IMR-90 (cell line): ENCODE results near the gene FRMD5. TPM values are rescaled to one million over a fixed set of nuclear protein-coding genes. Genes with fewer than 3 reads are reported as not detected.
A peak's percentile ranks its signal among the peaks of the same experiment; 100 is the strongest.

Experiments
- ATAC-seq: fragments of 200-7000 bp; cut with Tn5 transposase; 2 replicates; pipeline ENCODE4 v1.9.1; 2020; ENCODE audit warnings: low read depth, mild to moderate bottlenecking, moderate library complexity
- BruUV-seq: library from RNA; stranded (reverse); fragments of 400-500 nt; replicated peaks from 2 replicates; lab custom pipeline; 2021; lab: Mats Ljungman, UMichigan
- CTCF ChIA-PET: fragments of 300-600 bp; formaldehyde crosslinking; extraction: SDS; loops from one replicate; lab custom pipeline; 2021; ENCODE audit warnings: antibody characterized with exemption; lab: Yijun Ruan, JAX
- POLR2A ChIA-PET: fragments of 300-600 bp; sonication (Branson Sonifier 250); formaldehyde crosslinking; loops from one replicate; lab custom pipeline; 2022; ENCODE audit warnings: antibody characterized with exemption; ENCODE audit not compliant: unreplicated experiment; lab: Charles Lee
- DNase-seq: peaks from one replicate; pipeline ENCODE4 v3.0.0; 2013
- H2AFZ ChIP-seq: replicated peaks from 2 replicates; pipeline ENCODE3; 2013; ENCODE audit warnings: low read length, mild to moderate bottlenecking; ENCODE audit not compliant: poor library complexity
- H2AK5ac ChIP-seq: 2 replicates; pipeline ENCODE4 v1.6.1; 2013; ENCODE audit warnings: low read depth, low read length, inconsistent platforms
- H2AK9ac ChIP-seq: replicated peaks from 2 replicates; pipeline ENCODE3; 2013; ENCODE audit warnings: mild to moderate bottlenecking, low read depth, low read length, moderate library complexity; ENCODE audit not compliant: poor library complexity
- H2BK120ac ChIP-seq: 2 replicates; pipeline ENCODE4 v1.6.1; 2013; ENCODE audit warnings: low read depth, low read length, inconsistent platforms
- H2BK15ac ChIP-seq: 3 replicates; pipeline ENCODE4 v1.6.1; 2013; ENCODE audit warnings: low read depth, low read length, inconsistent platforms
- H2BK20ac ChIP-seq: 2 replicates; pipeline ENCODE4 v1.6.1; 2013; ENCODE audit warnings: low read depth, mild to moderate bottlenecking, inconsistent platforms, low read length, moderate library complexity
- H2BK5ac ChIP-seq: 2 replicates; pipeline ENCODE4 v1.6.1; 2013; ENCODE audit warnings: mild to moderate bottlenecking, low read depth, low read length, inconsistent platforms; ENCODE audit not compliant: poor library complexity, severe bottlenecking
- H3K14ac ChIP-seq: replicated peaks from 2 replicates; pipeline ENCODE4 v1.6.1; 2013; ENCODE audit warnings: low read depth, low read length, inconsistent platforms
- H3K18ac ChIP-seq: 2 replicates; pipeline ENCODE4 v1.6.1; 2013; ENCODE audit warnings: low read depth, low read length, control low read depth
- H3K23ac ChIP-seq: 2 replicates; pipeline ENCODE4 v1.6.1; 2013; ENCODE audit warnings: low read depth, low read length, inconsistent platforms
- H3K27ac ChIP-seq: 2 replicates; pipeline ENCODE4 v1.5.1; 2013; ENCODE audit warnings: mild to moderate bottlenecking, control low read depth, low read length; ENCODE audit not compliant: insufficient read depth
- H3K27me3 ChIP-seq: 2 replicates; pipeline ENCODE4 v1.6.1; 2013; ENCODE audit warnings: low read length; ENCODE audit not compliant: control insufficient read depth, insufficient read depth
- H3K36me3 ChIP-seq: 2 replicates; pipeline ENCODE4 v1.6.1; 2013; ENCODE audit warnings: low read length, mixed read lengths; ENCODE audit not compliant: control insufficient read depth, insufficient read depth
- H3K4ac ChIP-seq: 2 replicates; pipeline ENCODE4 v1.6.1; 2013; ENCODE audit warnings: low read depth, low read length, inconsistent platforms
- H3K4me1 ChIP-seq: 2 replicates; pipeline ENCODE4 v1.6.1; 2013; ENCODE audit warnings: low read length, mixed read lengths; ENCODE audit not compliant: control insufficient read depth, insufficient read depth
- H3K4me2 ChIP-seq: 2 replicates; pipeline ENCODE4 v1.6.1; 2013; ENCODE audit warnings: low read depth, mild to moderate bottlenecking, control low read depth, low read length, moderate library complexity
- H3K4me3 ChIP-seq: 2 replicates; pipeline ENCODE4 v1.5.1; 2013; ENCODE audit warnings: low read depth, mild to moderate bottlenecking, control low read depth, low read length, moderate library complexity; ENCODE audit not compliant: insufficient read depth
- H3K56ac ChIP-seq: 2 replicates; pipeline ENCODE4 v1.6.1; 2013; ENCODE audit warnings: low read length, inconsistent platforms; ENCODE audit not compliant: insufficient read depth; ENCODE audit errors: extremely low read depth
- H3K79me1 ChIP-seq, 2 experiments: 2 replicates each; pipeline ENCODE4 v1.6.1; 2013; ENCODE audit warnings: low read length in 2 of 2, inconsistent platforms in 1 of 2, low read depth in 1 of 2
- H3K9ac ChIP-seq: 2 replicates; pipeline ENCODE4 v1.6.1; 2013; ENCODE audit warnings: low read depth, low read length, control low read depth
- H3K9me1 ChIP-seq: 2 replicates; pipeline ENCODE4 v1.6.1; 2013; ENCODE audit warnings: low read length, inconsistent platforms; ENCODE audit not compliant: insufficient read depth
- H3K9me3 ChIP-seq: 2 replicates; pipeline ENCODE4 v1.6.1; 2013; ENCODE audit warnings: low read length; ENCODE audit not compliant: control insufficient read depth, insufficient read depth
- H4K20me1 ChIP-seq: 2 replicates; pipeline ENCODE4 v1.6.1; 2013; ENCODE audit warnings: low read length, inconsistent platforms; ENCODE audit not compliant: insufficient read depth
- H4K5ac ChIP-seq: 2 replicates; pipeline ENCODE4 v1.6.1; 2013; ENCODE audit warnings: mild to moderate bottlenecking, low read depth, low read length, control low read depth
- H4K8ac ChIP-seq, 2 experiments: 2 replicates each; pipeline ENCODE4 v1.6.1; 2013; ENCODE audit warnings: low read depth in 2 of 2, low read length in 2 of 2, control low read depth in 1 of 2, inconsistent platforms in 1 of 2
- H4K91ac ChIP-seq: 2 replicates; pipeline ENCODE4 v1.6.1; 2013; ENCODE audit warnings: low read depth, low read length, inconsistent platforms; ENCODE audit not compliant: insufficient read depth
- BHLHE40 ChIP-seq: fragments of 150-350 bp; IDR thresholded peaks from 2 replicates; pipeline ENCODE4 v1.6.1; 2016; ENCODE audit warnings: mild to moderate bottlenecking, low read depth, low read length
- CEBPB ChIP-seq: IDR thresholded peaks from 2 replicates; pipeline ENCODE4 v1.6.1; 2012; ENCODE audit warnings: low read depth, low read length, improper control_type of control experiment
- CHD1 ChIP-seq: IDR thresholded peaks from 2 replicates; pipeline ENCODE4 v1.6.1; 2012; ENCODE audit warnings: low read depth, low read length, improper control_type of control experiment
- FOS ChIP-seq: fragments of 150-350 bp; IDR thresholded peaks from 2 replicates; pipeline ENCODE4 v1.6.1; 2016; ENCODE audit warnings: low read depth, low read length
- MAZ ChIP-seq: IDR thresholded peaks from 2 replicates; pipeline ENCODE4 v1.6.1; 2012; ENCODE audit warnings: low read depth, mild to moderate bottlenecking, low read length, improper control_type of control experiment, moderate library complexity, borderline replicate concordance
- NFE2L2 ChIP-seq: fragments of 150-350 bp; IDR thresholded peaks from 2 replicates; pipeline ENCODE4 v1.6.1; 2016; ENCODE audit warnings: low read depth, mild to moderate bottlenecking, low read length
- POLR2A ChIP-seq: IDR thresholded peaks from 2 replicates; pipeline ENCODE4 v1.6.1; 2012; ENCODE audit warnings: mild to moderate bottlenecking, low read depth, low read length
- RAD21 ChIP-seq: IDR thresholded peaks from 2 replicates; pipeline ENCODE4 v1.6.1; 2012; ENCODE audit warnings: low read length, improper control_type of control experiment
- RFX5 ChIP-seq: IDR thresholded peaks from 2 replicates; pipeline ENCODE4 v1.8.0; 2012; ENCODE audit warnings: low read depth, mild to moderate bottlenecking, low read length, moderate library complexity
- SMC3 ChIP-seq: fragments of 150-350 bp; IDR thresholded peaks from 2 replicates; pipeline ENCODE4 v1.6.1; 2016; ENCODE audit warnings: low read depth, mild to moderate bottlenecking, antibody characterized with exemption, low read length, moderate library complexity
- WGBS, 2 experiments: methylation state at CpG; one replicate each; pipeline versions ENCODE4 v1.1.5 to v1.1.7; 2013; ENCODE audit warnings: missing lambda C conversion rate in 2 of 2; ENCODE audit not compliant: insufficient read length in 1 of 2; ENCODE audit errors: extremely low coverage in 2 of 2; 5-methylcytosine and 5-hydroxymethylcytosine counted together
- dilution Hi-C: fragments of 300-500 bp; cut with HindIII; formaldehyde crosslinking; loops from one replicate; pipeline ENCODE4 v1.14.3; 2018; ENCODE audit warnings: low sequenced_read_pairs; ENCODE audit not compliant: unreplicated experiment
- in situ Hi-C: fragments of 300-500 bp; cut with MboI; formaldehyde crosslinking; loops from 3 replicates; pipeline ENCODE4 v1.14.3; 2019; ENCODE audit warnings: low sequenced_read_pairs, inconsistent platforms, mixed read lengths
- intact Hi-C: fragments of 100-400 bp; cut with micrococcal nuclease; formaldehyde crosslinking; loops from 2 replicates; pipeline ENCODE4 v1.10.0; 2022
- polyA plus RNA-seq, 3 experiments: library from polyadenylated mRNA; depleted of rRNA; stranded (reverse); fragments of >200 nt; gene quantifications; 2 replicates each; pipeline ENCODE4 v1.2.3, GENCODE V29; 2012; ENCODE audit warnings: low replicate concordance in 1 of 3
- total RNA-seq: library from RNA; depleted of rRNA; stranded (reverse); fragments of >200 nt; gene quantifications from 2 replicates; pipeline ENCODE4 v1.2.3, GENCODE V29; 2012
- TF ChIP-seq, protein P1 (sequence below): fragments of 150-350 bp; IDR thresholded peaks from 2 replicates; pipeline ENCODE4 v1.6.1; 2017; ENCODE audit warnings: mild to moderate bottlenecking, antibody characterized with exemption, low read length, low read depth
- TF ChIP-seq, protein P2 (sequence below): fragments of 150-350 bp; IDR thresholded peaks from 2 replicates; pipeline ENCODE4 v1.6.1; 2016; ENCODE audit warnings: low read depth, mild to moderate bottlenecking, low read length, moderate library complexity, borderline replicate concordance

Gene FRMD5
- total and polyA plus RNA-seq, 2 of the 4 experiments (the other 2 are of a cell fraction) = 4.1 to 5.4 TPM

GRCh38 chr15:43880406-43881194, 314.5 kb downstream of the FRMD5 start:
- no CpG with 5 or more reads among the region's 5 CpGs for WGBS, 2 experiments
- no peak overlapping the region for H3K4me3 ChIP-seq
- no peak overlapping the region for H3K9ac ChIP-seq
- no peak overlapping the region for H2AFZ ChIP-seq
- H3K18ac ChIP-seq = no peak overlapping the region
- dilution Hi-C loops (no loop called here), intact Hi-C loops (no loop called here), in situ Hi-C loops (no loop called here)
- no TSS peak for BruUV-seq
- H3K9me3 ChIP-seq = no peaks in the 10 kb centered on the region
- no peak overlapping the region for H3K4ac ChIP-seq
- ATAC-seq = peak; percentile 32; the same call in 1 of the 2 replicates
- H2BK20ac ChIP-seq = no peak overlapping the region
- ChIA-PET CTCF (interaction anchor here (0.6 to 1.4 kb wide), 3 partner anchors 16 to 33 kb away, joined by 3 to 6 read pairs (median 3); no protein-coding TSS in a partner anchor), POLR2A (no interaction called here)
- no peaks in the 10 kb centered on the region for H4K20me1 ChIP-seq
- H2AK5ac ChIP-seq = no peak overlapping the region
- H3K27me3 ChIP-seq = no peaks in the 10 kb centered on the region
- H3K14ac ChIP-seq = no peak overlapping the region
- H2BK5ac ChIP-seq = no peak overlapping the region
- H3K23ac ChIP-seq = no peak overlapping the region
- no peaks in the 10 kb centered on the region for H3K4me1 ChIP-seq
- no peak overlapping the region for H2BK120ac ChIP-seq
- H3K36me3 ChIP-seq = peaks cover 2% of the 10 kb centered on the region; the same call in 1 of the 2 replicates
- no peak overlapping the region for H4K8ac ChIP-seq
- H2AK9ac ChIP-seq = peak overlapping the region; percentile 1
- H3K56ac ChIP-seq = no peak overlapping the region
- no peak overlapping the region for H4K5ac ChIP-seq
- H3K4me2 ChIP-seq = no peak overlapping the region
- DNase-seq = peak; percentile 34
- no peaks in the 10 kb centered on the region for H3K79me1 ChIP-seq
- TF ChIP-seq CHD1 = no peak
- TF ChIP-seq NFE2L2 = no peak
- TF ChIP-seq CEBPB = no peak
- TF ChIP-seq, protein P1, sequence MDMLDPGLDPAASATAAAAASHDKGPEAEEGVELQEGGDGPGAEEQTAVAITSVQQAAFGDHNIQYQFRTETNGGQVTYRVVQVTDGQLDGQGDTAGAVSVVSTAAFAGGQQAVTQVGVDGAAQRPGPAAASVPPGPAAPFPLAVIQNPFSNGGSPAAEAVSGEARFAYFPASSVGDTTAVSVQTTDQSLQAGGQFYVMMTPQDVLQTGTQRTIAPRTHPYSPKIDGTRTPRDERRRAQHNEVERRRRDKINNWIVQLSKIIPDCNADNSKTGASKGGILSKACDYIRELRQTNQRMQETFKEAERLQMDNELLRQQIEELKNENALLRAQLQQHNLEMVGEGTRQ = no peak
- TF ChIP-seq RFX5 = no peak
- no peak for TF ChIP-seq SMC3
- TF ChIP-seq POLR2A = no peak
- TF ChIP-seq, protein P2, sequence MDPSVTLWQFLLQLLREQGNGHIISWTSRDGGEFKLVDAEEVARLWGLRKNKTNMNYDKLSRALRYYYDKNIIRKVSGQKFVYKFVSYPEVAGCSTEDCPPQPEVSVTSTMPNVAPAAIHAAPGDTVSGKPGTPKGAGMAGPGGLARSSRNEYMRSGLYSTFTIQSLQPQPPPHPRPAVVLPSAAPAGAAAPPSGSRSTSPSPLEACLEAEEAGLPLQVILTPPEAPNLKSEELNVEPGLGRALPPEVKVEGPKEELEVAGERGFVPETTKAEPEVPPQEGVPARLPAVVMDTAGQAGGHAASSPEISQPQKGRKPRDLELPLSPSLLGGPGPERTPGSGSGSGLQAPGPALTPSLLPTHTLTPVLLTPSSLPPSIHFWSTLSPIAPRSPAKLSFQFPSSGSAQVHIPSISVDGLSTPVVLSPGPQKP = no peak
- TF ChIP-seq MAZ = no peak
- no peak for TF ChIP-seq BHLHE40
- no peak for TF ChIP-seq RAD21
- TF ChIP-seq FOS = no peak
- no peaks in the 10 kb centered on the region; the same call in 1 of the 2 replicates for H3K9me1 ChIP-seq
- H3K27ac ChIP-seq = no peak overlapping the region
- H2BK15ac ChIP-seq = no peak overlapping the region
- no peak overlapping the region for H4K91ac ChIP-seq
